OCI-M1 (cell line): Measurements from ENCODE around the gene RSF1.

ENCODE experiments used
- DNase-seq: peaks from one replicate; lab custom pipeline; 2025; lab: John Stamatoyannopoulos, UW

Gene RSF1

GRCh38 chr11:77619576-77620198, 200.8 kb downstream of the RSF1 start:
- DNase-seq, result peak; percentile 96

DNA sequence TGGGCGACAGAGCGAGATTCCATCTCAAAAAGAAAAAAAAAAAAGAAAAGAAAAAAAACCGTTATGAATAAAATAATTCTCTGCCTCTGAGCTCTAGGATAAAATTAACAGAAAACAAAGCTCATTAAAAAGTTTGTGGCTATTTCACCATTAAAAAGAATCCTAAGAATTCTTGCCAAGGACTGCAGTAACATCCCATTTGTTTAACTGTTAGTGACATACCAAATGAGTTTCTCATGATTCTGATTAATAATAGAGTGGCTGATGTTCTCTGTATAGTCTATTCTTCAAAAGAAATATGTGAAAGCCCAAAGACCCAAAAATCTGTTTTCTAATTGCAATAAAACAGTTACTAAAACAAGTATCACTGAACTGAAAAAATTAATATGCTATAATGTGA, 202.6 kb downstream of the RSF1 start:
- DNase-seq, result no peak

DNA sequence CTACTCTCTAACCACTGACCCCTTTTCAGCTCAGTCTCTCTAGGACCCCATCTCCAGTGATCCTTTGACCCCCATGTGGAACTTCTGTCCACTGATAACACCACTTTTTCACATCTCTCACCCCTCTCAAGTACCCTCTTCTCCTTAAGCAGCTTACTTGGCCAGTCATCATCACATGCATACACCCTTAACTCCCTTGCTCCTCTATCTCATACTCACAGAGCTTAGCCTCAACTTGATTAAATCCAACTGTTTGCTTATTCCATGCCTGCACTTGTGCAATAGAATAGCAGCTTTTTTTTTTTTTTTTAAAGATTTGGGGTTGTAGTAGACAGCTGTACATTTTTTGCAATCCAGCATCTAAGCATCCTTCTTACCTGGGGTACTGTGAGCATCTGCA, 208.6 kb downstream of the RSF1 start:
- DNase-seq, result no peak
